GM21381 (cell line): ENCODE measurements around the gene LENG8.
"Not testable (repeated sequence)": the region's sequence is repeated elsewhere in the genome, so short reads cannot be mapped to it uniquely, and the experiment has no call there.

Experiments
- ATAC-seq: cut with Tn5 transposase; IDR thresholded peaks from one replicate; pipeline ENCODE4 v1.9.1; 2021; ENCODE audit warnings: mild to moderate bottlenecking, moderate library complexity; ENCODE audit not compliant: unreplicated experiment

Gene LENG8

DNA sequence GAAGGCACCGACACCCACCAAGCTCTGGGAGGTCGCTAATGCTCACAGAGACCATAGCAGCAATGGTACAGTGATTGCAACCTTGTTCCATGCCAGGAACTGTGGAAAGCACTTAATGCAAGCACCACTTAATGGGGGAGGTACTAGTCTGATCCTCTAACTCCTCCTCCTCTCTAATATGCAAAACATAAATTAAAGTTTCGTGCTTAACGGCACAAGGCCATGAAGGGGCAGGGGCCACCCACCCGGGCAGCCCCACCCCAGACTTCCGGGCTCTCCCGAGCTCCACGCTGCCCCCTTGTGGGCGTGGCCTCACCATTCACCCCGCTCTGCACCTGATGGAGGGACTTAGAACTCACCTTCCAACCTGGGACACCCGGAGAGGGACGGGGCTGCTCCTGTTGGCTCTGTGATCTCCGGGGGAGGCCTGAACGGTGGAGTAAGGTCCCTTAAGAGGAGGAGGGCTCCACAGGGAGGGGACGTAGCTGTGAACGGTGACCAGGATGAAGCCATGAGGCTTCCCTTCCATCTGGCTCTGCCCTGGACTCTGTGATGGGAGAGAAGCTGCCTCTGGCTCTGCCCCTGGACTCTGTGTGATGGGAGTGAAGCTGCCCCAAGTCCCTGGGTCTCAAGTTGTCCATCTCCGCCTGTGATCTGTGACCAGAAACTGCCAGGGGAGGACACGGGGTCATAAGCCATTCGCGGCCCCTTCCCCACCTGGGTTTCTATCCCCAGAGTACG, 60.4 kb downstream of the LENG8 start:
- ATAC-seq: not testable (repeated sequence)
